Suppressor macrophage treated with lipopolysaccharide for 1 hour (primary cell): Measurements from ENCODE around the gene EGLN1.

Experiments
- DNase-seq, 3 donors: peaks; one replicate each; pipeline ENCODE4 v3.0.0-alpha.2; 2020 to 2022

Gene EGLN1

DNA sequence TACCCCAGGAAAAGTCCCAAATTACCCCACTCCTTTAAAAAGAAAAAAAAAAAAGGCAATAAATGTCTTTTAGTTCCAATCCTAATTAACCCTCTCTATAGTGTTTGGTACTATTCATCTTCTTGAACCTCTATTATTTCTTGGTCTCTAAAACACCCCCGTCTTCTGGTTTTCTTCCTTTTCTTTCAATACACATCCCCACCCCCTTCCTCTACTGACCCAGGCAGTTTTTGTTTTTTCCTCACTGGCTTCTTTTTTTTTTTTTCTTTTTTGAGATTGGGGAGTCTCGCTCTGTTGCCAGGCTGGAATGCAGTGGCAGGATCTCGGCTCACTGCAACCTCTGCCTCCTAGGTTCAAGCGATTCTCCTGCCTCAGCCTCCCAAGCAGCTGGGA lies 26.1 kb downstream of the EGLN1 start:
- no peak for DNase-seq

GRCh38 chr1:231395076-231395997 lies 26.8 kb downstream of the EGLN1 start:
- peak; percentile 75 to 83 (median 75) for DNase-seq

DNA sequence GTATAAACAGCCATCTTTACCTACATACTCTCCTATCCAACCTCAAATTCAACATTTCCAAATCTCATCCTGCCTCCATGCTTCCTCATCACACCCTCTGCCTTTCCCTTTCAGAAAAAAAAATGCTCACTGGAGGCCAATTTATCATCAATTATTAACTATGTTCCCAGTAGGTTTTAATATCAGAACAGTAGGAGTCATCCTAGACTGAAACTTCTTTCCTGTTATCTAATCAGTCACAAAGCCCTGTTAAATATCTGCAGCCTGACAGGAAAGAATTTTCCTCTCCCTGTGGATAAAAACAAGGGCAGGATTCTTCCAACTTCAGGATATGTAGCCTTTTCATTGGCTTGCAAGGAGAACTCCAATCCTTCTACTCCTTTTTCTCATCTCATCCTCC lies 28.4 kb downstream of the EGLN1 start:
- DNase-seq: no peak

DNA sequence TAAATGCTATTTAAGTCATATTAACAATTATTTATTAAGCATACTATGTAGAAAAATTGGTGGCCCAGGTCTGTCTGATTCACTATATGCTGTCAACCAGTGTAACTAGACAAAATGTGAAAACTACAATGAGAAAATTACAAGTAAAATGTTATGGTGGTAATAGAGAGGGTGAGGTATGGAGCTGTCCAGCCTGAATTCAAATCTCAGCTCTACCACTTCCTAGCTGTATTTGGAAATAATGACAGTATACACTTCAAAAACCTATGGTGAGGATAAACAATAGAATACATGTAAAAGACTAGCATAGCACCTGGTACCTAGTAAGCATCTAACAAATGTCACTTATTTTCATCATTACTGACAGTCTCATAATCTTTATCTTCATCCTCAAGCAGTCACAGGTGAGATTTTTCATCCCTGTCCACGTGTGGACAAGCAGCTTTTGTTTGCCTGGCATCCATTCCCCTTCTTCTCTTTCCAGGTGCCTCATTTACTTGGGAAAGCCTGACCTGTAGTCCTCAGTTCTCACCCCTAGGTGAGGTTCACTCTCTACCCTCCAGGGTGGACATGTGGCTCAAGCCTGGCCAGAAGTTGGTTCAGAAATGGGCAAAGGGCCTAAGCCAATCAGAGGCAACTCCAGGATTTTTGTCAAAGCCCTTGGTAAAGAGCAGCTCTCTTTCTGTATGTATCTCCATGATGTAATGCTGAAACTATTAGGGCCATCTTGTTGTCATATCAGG lies 29.5 kb downstream of the EGLN1 start:
- no peak for DNase-seq

- DNase-seq: peak; percentile 45 to 52 (median 51)
Observed at GRCh38 chr1:231390071-231390470, 32.0 kb downstream of the EGLN1 start.

DNA sequence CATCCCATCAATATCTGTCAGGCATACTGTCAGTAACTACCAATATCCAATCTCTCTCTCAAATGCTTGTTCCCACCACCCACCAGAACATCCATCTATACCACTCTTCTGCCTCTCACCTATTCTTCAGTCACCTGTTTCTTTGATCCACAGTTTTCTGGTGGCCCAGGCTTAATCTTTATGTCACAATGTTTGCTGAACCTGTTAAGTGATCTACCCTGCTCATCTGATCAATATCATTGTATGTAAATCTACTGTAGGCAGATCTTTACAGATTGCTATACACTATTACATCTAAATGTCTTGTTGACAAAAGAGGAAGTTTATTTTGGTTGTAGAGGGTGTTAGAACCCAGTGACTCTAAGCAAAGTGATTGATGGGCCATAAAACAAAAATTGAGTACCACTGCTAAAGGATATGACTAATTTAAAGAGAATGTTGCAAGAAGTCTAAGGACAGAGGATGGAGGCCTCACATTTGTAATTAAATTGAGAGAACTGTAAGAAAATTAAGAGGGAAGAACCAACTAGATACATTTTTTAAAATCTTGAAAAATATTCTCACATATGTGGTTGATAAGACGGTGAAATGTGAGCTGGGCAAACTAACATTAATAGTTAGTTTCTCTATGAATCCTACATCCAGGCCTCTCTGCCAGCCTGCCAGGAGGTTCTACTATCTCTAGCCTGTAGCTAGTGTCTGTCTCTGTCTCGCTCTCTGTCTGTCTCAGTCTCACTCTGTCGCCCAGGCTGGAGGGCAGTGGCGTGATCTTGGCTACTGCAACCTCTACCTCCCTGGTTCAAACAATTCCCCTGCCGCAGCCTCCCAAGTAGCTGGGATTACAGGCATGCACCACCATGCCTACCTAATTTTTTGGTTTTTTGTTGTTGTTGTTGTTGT lies 34.1 kb downstream of the EGLN1 start:
- peak in 2 of 3 donors; percentile 26 to 35 for DNase-seq

DNA sequence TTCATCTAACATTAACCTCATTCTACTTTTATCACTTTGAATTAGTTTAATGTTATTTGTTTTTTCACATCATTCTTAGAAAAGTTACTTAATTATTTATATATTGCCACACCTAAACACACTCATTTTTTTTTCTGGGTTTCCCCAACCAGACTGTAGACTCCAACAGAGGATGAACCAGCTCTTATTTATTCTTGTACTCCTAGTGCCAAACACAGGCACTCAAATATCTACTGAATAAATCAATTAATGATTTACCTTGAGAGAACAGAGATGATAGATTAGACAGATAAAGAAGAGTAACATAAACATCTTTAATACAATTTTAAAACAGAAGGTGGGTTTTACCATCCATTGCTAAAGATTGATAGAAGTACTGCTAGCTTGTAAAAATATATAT lies 35.6 kb downstream of the EGLN1 start:
- DNase-seq: no peak

DNA sequence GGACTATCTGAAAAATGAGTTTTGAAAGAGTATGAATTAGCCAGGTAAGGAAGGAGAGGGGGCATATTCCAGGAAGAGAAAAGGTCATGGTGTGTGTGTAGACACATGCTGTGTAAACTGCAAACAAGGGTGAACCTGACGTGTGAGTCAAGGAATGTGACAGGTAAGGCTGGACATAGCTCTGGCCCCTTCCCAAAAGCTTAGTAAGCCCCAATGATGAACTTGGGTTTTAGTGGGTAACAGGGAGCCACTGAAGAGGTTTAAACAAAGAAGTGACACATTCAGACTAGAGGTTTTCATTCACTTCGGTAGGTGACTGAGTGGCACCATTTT lies 36.7 kb downstream of the EGLN1 start:
- no peak for DNase-seq

DNA sequence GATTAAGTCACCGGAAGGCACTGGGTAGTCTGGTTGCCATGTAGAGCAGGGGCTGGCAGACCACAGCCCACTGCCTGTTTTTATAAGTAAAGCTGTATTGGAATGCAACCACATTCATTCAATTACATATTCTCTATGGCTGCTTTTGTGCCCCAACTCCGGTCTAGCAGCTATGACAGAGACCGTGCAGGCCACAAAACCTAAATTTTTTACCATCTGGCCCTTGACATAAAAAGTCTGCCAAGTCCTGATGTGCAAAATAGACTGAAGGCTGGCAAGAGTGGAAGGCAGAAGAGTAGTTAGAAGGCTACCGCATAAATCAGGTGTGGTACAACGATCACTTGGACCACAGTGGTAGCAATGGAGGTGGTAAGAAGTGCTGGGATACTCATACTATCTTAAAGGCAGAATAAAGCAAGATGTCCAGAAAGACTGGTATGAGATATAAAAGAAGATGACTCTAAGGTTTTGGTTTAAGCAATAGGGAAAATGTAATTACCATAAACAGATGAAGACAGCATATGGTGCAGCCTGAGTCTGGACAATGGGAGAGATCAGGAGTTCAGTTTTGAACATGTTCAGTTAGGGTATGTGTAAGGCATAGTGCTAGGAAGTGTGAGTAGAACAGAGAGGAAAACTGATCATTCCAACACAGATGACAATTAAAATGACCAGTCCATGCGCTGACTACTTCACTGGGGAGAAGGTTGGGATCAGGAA lies 37.2 kb downstream of the EGLN1 start:
- DNase-seq: no peak

DNA sequence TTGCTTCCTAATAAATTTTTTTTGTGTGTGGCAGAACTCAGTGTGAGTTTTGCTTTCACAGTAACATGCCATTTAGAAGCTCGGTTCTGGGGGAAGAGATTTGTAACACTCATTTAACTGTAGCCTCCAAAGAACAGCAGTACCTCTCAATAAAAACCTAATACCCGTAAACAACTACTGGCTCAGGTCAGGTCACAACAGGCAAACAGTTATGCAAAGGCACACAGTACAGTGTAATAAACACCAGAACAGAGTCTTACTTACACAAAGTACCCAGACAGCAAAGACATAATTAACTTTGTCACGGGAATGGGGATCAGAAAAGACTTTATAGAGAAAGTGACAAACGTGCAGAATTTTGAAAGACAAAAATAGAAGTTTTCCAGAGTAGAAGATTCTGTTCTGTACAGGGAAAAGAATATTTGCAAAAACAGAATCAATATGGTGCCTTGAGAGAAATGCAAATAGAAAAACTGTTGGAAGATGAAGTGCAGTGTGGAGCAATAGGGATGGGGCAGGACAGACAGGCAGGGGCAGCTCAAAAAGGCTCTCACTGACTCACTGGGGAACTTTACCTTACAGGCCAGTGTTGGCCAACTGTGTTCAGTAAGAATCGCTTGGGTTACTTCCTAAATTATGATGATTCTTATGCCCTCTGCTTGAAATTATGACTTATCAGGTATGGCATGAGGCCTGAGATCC lies 38.8 kb downstream of the EGLN1 start:
- DNase-seq: peak; percentile 76 to 84 (median 83)

- DNase-seq: no peak
Observed at GRCh38 chr1:231382426-231382825, 39.7 kb downstream of the EGLN1 start.

GRCh38 chr1:231381729-231382128 lies 40.4 kb downstream of the EGLN1 start:
- no peak for DNase-seq

DNA sequence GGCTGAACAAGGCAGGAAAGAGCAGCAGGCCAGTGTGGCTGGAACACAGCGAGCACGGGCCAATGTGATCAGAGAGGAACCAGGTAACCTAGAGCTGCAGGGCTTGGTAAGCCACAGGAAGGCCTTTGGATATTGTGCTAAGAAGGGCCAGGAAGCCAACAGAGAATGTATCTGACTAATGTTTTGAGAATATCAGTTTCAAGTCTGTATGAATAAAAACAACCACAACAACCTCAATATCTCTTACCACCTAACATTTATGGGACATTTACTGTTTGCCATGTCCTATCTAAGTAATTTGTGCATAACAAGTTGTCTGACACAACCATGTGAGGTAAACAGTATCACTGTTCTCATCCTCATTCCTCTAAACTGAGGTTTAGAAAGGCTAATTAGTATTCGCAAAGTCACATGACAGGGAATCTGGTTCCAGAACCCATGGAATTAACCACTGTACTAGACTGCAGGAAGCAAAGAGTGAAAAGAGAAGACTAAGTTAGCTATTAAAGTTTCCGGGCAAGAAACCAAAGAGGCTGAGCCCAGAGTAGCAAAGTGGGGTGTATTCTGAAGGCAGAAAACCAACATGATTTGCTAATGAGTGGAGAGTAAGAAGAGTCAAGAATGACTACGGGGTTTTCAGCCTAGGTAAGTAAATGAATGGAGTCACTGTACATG lies 45.1 kb downstream of the EGLN1 start:
- DNase-seq: no peak

DNA sequence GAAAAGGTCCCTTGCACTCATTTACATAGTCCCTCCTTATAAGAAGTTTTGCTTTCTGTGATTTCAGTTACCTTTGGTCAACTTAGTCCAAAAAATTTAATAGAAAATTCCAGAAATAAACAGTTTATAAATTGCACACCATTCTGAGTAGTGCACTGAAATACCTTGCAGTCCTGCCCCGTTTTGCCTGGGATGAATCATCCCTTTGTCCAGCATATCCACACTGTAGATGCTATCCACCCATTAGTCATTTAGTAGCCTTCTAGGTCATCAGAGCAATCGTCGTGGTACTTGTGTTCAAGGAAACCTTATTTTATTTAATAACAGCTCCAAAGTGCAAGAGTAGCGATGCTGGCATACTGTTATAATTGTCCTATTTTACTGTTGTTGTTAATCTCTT lies 46.0 kb downstream of the EGLN1 start:
- peak in 1 of 3 donors; percentile 30 for DNase-seq

DNA sequence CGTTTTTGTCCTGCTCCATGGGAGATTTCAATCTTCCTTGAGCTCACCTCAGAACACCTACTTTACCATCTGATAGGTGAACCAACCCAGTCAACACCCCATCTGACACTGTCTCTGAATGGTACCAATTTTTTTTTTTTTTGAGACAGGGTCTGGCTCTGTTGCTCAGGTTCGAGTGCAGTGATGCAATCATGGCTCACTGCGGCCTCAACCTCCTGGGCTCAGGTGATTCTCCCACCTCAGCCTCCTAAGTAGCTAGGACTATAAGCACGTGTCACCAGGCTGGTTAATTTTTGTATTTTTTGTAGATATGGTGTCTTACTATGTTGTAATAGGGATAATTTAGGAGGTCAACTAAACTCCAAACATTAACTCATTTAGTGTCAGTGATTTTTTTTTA lies 47.7 kb downstream of the EGLN1 start:
- DNase-seq: no peak

DNA sequence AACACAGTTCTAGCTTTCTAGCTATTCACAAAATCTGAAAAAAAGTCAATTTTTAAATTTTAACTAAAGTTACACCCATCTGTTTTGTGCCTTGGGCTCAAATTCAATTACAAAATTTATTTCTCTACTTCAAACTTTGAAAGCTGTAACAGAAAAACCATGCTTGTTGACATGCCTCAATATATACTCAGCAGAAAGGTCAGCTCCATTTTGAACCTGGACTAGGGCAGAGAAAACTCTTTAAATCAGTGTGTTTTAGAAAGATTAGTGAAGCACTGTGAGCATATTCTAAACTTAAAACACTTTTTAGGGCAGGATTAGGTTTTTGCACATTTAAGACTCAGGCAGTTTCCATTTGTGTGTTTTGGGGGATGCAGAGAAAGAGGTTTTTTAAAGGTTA lies 49.6 kb downstream of the EGLN1 start:
- no peak for DNase-seq

- peak in 2 of 3 donors; percentile 12 to 14 for DNase-seq
Observed at GRCh38 chr1:231369282-231369681, 52.8 kb downstream of the EGLN1 start.

DNA sequence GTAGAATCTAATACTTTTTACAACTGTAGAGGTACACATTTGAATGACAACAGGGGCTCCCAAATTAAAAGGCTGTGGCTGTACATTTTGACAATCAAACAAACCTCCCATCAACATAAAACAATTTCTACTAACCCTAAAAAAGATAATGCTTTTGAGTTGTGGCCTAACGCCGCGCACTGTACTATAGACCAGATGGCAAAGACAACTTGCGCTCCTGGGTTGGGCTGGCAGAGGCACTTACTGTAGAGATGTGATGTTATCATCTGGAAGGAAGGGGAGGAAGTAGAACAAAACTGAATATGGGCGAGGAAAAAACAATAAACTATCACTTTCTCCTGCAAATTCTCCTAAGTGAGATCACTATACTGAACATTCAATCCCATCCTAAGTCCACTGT lies 57.9 kb downstream of the EGLN1 start:
- DNase-seq: no peak

GRCh38 chr1:231363624-231364023 lies 58.5 kb downstream of the EGLN1 start:
- no peak for DNase-seq

DNA sequence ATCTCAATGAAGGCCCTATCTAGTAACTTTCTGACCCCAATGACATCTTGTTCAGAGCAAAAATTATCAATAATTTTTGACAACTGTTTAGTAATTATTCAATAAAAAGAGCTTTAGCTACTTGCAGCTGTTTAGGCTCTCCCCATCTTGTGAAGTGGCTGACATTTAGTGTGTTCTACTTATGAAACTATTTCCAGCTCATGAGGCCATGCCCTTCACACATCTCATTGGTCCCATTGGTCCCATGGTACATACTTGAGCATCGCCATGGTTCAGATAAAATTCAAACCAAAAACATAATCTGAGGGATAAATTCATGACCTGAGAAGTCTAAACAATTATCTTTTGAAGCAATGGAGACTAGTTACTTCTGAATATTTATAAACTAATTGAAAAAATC lies 59.8 kb downstream of the EGLN1 start:
- no peak for DNase-seq

- DNase-seq: peak; percentile 76 to 89 (median 86)
Observed at GRCh38 chr1:231359113-231359512, 63.0 kb downstream of the EGLN1 start.
